ENCODE results near the gene B9D1. TPM values are rescaled to one million over a fixed set of nuclear protein-coding genes. Genes with fewer than 3 reads are reported as not detected.
A peak's percentile ranks its signal among the peaks of the same experiment; 100 is the strongest.

The B9D1 gene
- total and polyA plus RNA-seq, 9 of the 15 experiments (the other 6 are each of a cell fraction or from before 2014, with no cell fraction given) = 8.9 to 28.0 (median 17.9) TPM

DNA sequence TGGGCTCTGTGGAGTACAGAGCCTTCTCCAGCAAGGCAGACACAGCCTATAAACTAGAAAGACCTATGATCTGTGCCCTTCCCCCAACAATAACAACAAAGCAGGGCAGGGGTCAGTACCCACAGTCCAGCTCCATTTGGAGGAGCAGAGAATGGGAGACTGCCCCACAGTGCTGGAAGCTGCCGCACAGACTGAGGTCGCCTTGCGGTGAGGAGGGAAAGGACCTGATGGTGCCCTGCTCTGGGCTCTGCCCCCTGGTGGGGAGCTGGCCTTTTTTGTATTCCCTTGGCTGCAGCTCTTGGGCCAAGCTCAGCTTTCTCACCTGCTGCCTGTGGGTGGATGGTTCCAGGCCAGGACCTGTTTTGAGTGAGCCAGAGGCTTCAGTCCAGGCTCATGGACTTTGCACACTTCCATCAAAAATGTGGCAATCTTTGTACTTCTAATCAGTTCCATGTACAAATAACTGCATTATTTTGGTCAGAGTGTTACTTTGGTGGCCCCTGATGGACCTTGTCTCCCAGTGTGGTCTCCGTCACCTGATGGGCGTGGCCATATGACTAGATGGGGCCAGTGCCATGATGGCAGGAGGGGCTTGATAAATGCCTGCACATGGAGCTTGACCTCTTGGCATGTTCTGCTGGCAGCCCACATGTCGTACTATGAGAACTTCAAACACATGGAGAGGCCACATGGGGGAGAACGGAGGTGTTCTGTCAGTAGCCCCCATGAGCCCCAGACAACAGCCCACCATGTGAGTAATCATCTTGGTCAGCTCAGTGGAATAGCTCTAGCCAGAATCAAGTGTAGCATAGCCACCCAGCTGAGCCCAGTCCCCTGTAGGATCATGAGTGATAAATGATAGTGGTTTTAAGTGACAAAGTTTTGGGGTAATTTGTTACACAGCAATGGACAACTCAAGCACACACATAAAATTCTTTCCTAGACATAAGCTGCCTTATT is 24.2 kb downstream of the B9D1 start:
- Histone ChIP-seq H3K27me3 (ENCODE audit: control insufficient read depth in 2 of 2, insufficient read depth in 2 of 2, low read length in 2 of 2) (no peaks in the 10 kb centered on the region), H2AFZ (ENCODE audit: low read depth, low read length) (no peak overlapping the region), H3K36me3 (ENCODE audit: control insufficient read depth, insufficient read depth, low read length) (no peaks in the 10 kb centered on the region), H3K4me3 (no peak overlapping the region), H3K9me1 (ENCODE audit: control insufficient read depth, insufficient read depth, low read length) (no peaks in the 10 kb centered on the region), H3K4me2 (ENCODE audit: insufficient read depth, low read length) (no peak overlapping the region), H3K9me3 (replicated peaks; ENCODE audit: control insufficient read depth, insufficient read depth, low read depth, low read length) (no peaks in the 10 kb centered on the region), H3K79me2 (ENCODE audit: control insufficient read depth, insufficient read depth, low read length) (no peaks in the 10 kb centered on the region), H4K20me1 (replicated peaks; ENCODE audit: control insufficient read depth, insufficient read depth, low read length) (no peaks in the 10 kb centered on the region; the same call in 1 of the 2 replicates), H3K27ac (ENCODE audit: extremely low read depth, low read depth, low read length) (no peak overlapping the region), H3K9ac (ENCODE audit: insufficient read depth in 1 of 2, low read depth in 2 of 2, low read length in 2 of 2) (no peak overlapping the region), H3K4me1 (replicated peaks in 1 of 2; ENCODE audit: control insufficient read depth in 2 of 2, insufficient read depth in 2 of 2, low read length in 2 of 2) (peaks cover 0 to 14% of the 10 kb centered on the region in 2 experiments; a peak in 2 of 5 replicates)
- intact Hi-C loops (cut with micrococcal nuclease) (no loop called here), in situ Hi-C loops (cut with MboI) (no loop called here)
- peak; percentile 49 for FAIRE-seq
- 48% methylated on average over 7 of the region's 7 CpGs for WGBS (ENCODE audit: insufficient coverage, low coverage, missing lambda C conversion rate)
- ATAC-seq = peak; percentile 95
- peak; percentile 50 to 62 (median 56) for DNase-seq (ENCODE audit: extremely low read depth in 1 of 4, low spot score in 3 of 4)
- POLR2A ChIA-PET = interaction anchor here (0.5 to 0.7 kb wide), 3 partner anchors 15 to 16 kb away, joined by 3 read pairs; no protein-coding TSS in a partner anchor
- no TSS peak for BruUV-seq (replicated peaks)
- CTCF ChIA-PET (ENCODE audit: low intra/inter-chr PET ratio) = no interaction called here
- no peak for TF ChIP-seq HCFC1 (IDR thresholded peaks at IDR 0.05; ENCODE audit: low read depth, low read length)
- TF ChIP-seq SMARCC2 (IDR thresholded peaks at IDR 0.05; ENCODE audit: low read depth) = no peak
- no peak for TF ChIP-seq RHOXF2B (CRISPR knock-in tag; conservative IDR thresholded peaks at IDR 0.05)
- TF ChIP-seq, protein P1, sequence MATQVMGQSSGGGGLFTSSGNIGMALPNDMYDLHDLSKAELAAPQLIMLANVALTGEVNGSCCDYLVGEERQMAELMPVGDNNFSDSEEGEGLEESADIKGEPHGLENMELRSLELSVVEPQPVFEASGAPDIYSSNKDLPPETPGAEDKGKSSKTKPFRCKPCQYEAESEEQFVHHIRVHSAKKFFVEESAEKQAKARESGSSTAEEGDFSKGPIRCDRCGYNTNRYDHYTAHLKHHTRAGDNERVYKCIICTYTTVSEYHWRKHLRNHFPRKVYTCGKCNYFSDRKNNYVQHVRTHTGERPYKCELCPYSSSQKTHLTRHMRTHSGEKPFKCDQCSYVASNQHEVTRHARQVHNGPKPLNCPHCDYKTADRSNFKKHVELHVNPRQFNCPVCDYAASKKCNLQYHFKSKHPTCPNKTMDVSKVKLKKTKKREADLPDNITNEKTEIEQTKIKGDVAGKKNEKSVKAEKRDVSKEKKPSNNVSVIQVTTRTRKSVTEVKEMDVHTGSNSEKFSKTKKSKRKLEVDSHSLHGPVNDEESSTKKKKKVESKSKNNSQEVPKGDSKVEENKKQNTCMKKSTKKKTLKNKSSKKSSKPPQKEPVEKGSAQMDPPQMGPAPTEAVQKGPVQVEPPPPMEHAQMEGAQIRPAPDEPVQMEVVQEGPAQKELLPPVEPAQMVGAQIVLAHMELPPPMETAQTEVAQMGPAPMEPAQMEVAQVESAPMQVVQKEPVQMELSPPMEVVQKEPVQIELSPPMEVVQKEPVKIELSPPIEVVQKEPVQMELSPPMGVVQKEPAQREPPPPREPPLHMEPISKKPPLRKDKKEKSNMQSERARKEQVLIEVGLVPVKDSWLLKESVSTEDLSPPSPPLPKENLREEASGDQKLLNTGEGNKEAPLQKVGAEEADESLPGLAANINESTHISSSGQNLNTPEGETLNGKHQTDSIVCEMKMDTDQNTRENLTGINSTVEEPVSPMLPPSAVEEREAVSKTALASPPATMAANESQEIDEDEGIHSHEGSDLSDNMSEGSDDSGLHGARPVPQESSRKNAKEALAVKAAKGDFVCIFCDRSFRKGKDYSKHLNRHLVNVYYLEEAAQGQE (IDR thresholded peaks at IDR 0.05; ENCODE audit: borderline replicate concordance) = peak; percentile 50; the same call in 1 of the 2 replicates
- TF ChIP-seq, protein P1 (CRISPR knock-in tag; IDR thresholded peaks at IDR 0.05; ENCODE audit: low read depth) = no peak
- no peak for TF ChIP-seq NFE2 (IDR thresholded peaks at IDR 0.05; ENCODE audit: low read depth)
- 0 out of 2 replicates have a peak, but pooled peaks have one; percentile 40 for TF ChIP-seq SMC3 (conservative IDR thresholded peaks at IDR 0.05; ENCODE audit: insufficient read depth, low read depth, low read length)
- no peak for TF ChIP-seq STAT5A (IDR thresholded peaks at IDR 0.05; ENCODE audit: borderline replicate concordance, low read length)
- TF ChIP-seq, protein P2, sequence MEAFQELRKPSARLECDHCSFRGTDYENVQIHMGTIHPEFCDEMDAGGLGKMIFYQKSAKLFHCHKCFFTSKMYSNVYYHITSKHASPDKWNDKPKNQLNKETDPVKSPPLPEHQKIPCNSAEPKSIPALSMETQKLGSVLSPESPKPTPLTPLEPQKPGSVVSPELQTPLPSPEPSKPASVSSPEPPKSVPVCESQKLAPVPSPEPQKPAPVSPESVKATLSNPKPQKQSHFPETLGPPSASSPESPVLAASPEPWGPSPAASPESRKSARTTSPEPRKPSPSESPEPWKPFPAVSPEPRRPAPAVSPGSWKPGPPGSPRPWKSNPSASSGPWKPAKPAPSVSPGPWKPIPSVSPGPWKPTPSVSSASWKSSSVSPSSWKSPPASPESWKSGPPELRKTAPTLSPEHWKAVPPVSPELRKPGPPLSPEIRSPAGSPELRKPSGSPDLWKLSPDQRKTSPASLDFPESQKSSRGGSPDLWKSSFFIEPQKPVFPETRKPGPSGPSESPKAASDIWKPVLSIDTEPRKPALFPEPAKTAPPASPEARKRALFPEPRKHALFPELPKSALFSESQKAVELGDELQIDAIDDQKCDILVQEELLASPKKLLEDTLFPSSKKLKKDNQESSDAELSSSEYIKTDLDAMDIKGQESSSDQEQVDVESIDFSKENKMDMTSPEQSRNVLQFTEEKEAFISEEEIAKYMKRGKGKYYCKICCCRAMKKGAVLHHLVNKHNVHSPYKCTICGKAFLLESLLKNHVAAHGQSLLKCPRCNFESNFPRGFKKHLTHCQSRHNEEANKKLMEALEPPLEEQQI (IDR thresholded peaks at IDR 0.05) = no peak
- TF ChIP-seq TOE1 (IDR thresholded peaks at IDR 0.05; ENCODE audit: borderline replicate concordance) = no peak
- no peak for TF ChIP-seq TOE1 (CRISPR knock-in tag; IDR thresholded peaks at IDR 0.05; ENCODE audit: borderline replicate concordance, low read depth)

All from K562 (cell line).